Measurements from ENCODE around the gene HECTD2. TPM values are rescaled to one million over a fixed set of nuclear protein-coding genes. Genes with fewer than 3 reads are reported as not detected.
"Not testable (repeated sequence)": the region's sequence is repeated elsewhere in the genome, so short reads cannot be mapped to it uniquely, and the experiment has no call there.

The HECTD2 gene
- total RNA-seq, 2 donors from 2014 or later, result 2.5 to 5.6 TPM

DNA sequence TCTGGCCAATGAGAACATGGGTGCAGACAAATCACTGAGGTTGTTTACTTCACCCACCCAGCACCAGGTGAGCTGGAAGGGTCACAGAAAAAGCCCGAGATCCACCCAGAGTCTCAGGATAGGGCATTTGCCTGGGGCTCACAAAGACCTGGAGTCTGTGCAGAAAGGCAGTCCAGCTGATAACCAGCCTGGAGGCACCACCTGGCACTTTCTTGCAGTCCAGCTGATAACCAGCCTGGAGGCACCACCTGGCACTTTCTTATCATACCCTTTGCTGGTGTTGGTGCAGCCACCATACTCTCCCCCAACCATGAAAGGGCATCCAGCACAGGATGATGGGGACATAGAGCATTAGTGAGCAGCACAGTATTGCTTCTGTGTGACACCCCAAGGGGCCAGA, 118.6 kb downstream of the HECTD2 start:
- H3K9me3 ChIP-seq, result no peaks in the 10 kb centered on the region
- DNase-seq, result no peak
- H3K4me3 ChIP-seq, result no peak overlapping the region
- H3K27ac ChIP-seq, result no peak overlapping the region
- no peaks in the 10 kb centered on the region for H3K36me3 ChIP-seq
- intact Hi-C loops (cut with DNase I), result no loop called here
- no peaks in the 10 kb centered on the region for H3K4me1 ChIP-seq
- H3K9ac ChIP-seq (ENCODE audit: low read depth in 2 of 2, low read length in 2 of 2), result no peak overlapping the region
- H3K27me3 ChIP-seq, result no peaks in the 10 kb centered on the region
- TF ChIP-seq, protein P1, sequence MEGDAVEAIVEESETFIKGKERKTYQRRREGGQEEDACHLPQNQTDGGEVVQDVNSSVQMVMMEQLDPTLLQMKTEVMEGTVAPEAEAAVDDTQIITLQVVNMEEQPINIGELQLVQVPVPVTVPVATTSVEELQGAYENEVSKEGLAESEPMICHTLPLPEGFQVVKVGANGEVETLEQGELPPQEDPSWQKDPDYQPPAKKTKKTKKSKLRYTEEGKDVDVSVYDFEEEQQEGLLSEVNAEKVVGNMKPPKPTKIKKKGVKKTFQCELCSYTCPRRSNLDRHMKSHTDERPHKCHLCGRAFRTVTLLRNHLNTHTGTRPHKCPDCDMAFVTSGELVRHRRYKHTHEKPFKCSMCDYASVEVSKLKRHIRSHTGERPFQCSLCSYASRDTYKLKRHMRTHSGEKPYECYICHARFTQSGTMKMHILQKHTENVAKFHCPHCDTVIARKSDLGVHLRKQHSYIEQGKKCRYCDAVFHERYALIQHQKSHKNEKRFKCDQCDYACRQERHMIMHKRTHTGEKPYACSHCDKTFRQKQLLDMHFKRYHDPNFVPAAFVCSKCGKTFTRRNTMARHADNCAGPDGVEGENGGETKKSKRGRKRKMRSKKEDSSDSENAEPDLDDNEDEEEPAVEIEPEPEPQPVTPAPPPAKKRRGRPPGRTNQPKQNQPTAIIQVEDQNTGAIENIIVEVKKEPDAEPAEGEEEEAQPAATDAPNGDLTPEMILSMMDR (IDR thresholded peaks at IDR 0.05), result no peak

GRCh38 chr10:91534789-91535188, 124.6 kb downstream of the HECTD2 start:
- H3K9ac ChIP-seq (ENCODE audit: low read depth in 2 of 2, low read length in 2 of 2); H3K4me1 ChIP-seq; H3K27ac ChIP-seq; H3K4me3 ChIP-seq; H3K27me3 ChIP-seq; H3K9me3 ChIP-seq; H3K36me3 ChIP-seq; intact Hi-C loops (cut with DNase I); DNase-seq: not testable (repeated sequence)

- TF ChIP-seq, protein P1 (IDR thresholded peaks at IDR 0.05), result no peak
- H3K4me3 ChIP-seq, result no peak overlapping the region
- H3K9me3 ChIP-seq, result no peaks in the 10 kb centered on the region
- no peak overlapping the region for H3K27ac ChIP-seq
- intact Hi-C loops (cut with DNase I), result no loop called here
- no peaks in the 10 kb centered on the region for H3K27me3 ChIP-seq
- H3K36me3 ChIP-seq, result no peaks in the 10 kb centered on the region
- DNase-seq, result peak; percentile 34
- no peaks in the 10 kb centered on the region for H3K4me1 ChIP-seq
- H3K9ac ChIP-seq (ENCODE audit: low read depth in 2 of 2, low read length in 2 of 2), result no peak overlapping the region
These were observed 126.0 kb downstream of the HECTD2 start for GRCh38 chr10:91536111-91536510.

GRCh38 chr10:91536733-91537132, 126.6 kb downstream of the HECTD2 start:
- TF ChIP-seq, protein P1 (IDR thresholded peaks at IDR 0.05), result no peak
- Histone ChIP-seq H3K9ac (ENCODE audit: low read depth in 2 of 2, low read length in 2 of 2) (no peak overlapping the region), H3K36me3 (no peaks in the 10 kb centered on the region), H3K27ac (no peak overlapping the region), H3K27me3 (no peaks in the 10 kb centered on the region), H3K9me3 (no peaks in the 10 kb centered on the region), H3K4me1 (no peaks in the 10 kb centered on the region), H3K4me3 (no peak overlapping the region)
- intact Hi-C loops (cut with DNase I), result no loop called here
- DNase-seq, result no peak

DNA sequence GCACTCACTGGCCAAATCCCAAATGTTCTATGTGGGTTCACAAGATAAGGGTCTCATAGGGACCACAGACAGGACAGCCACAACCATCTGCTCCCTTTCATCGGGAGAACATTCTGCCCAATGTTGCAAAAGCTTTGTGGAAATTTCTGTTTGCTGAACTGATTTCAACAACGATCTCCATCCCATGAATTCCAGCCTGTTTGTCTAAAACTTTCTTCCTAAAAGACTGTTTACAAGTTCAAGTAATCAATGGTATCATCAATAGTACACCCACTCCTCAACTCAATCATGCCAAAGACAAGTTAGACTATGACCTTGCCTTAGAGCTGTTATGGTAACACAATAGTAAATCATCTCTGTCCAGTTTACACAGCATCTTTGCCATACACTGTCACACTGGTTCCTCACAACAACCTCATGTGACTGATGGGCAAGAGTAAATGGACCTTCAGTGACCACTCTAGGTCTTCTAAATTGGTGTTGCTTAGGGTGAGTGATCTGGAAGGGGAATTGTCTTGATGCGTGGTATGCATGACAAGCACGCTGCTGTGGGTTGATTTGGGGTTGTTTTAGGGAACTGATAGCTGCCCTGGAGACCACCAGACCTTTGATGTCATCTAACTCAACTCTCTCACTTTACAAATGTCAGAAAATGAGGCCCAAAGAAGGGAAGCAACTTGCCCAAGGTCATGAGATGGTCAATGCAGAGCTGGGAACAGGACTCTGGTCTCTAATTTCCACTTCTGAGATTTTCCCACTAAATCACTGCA, 127.7 kb downstream of the HECTD2 start:
- no peak overlapping the region for H3K27ac ChIP-seq
- DNase-seq, result no peak
- TF ChIP-seq, protein P1 (IDR thresholded peaks at IDR 0.05), result no peak
- H3K4me3 ChIP-seq, result no peak overlapping the region
- no peaks in the 10 kb centered on the region for H3K27me3 ChIP-seq
- intact Hi-C loops (cut with DNase I), result no loop called here
- no peaks in the 10 kb centered on the region for H3K4me1 ChIP-seq
- no peak overlapping the region for H3K9ac ChIP-seq (ENCODE audit: low read depth in 2 of 2, low read length in 2 of 2)
- no peaks in the 10 kb centered on the region for H3K36me3 ChIP-seq
- no peaks in the 10 kb centered on the region for H3K9me3 ChIP-seq

- DNase-seq, result no peak
- intact Hi-C loops (cut with DNase I), result no loop called here
- H3K27me3 ChIP-seq, result no peaks in the 10 kb centered on the region
- H3K9ac ChIP-seq (ENCODE audit: low read depth in 2 of 2, low read length in 2 of 2), result no peak overlapping the region
- TF ChIP-seq, protein P1 (IDR thresholded peaks at IDR 0.05), result no peak
- H3K4me3 ChIP-seq, result no peak overlapping the region
- no peaks in the 10 kb centered on the region for H3K4me1 ChIP-seq
- H3K9me3 ChIP-seq, result no peaks in the 10 kb centered on the region
- H3K36me3 ChIP-seq, result no peaks in the 10 kb centered on the region
- no peak overlapping the region for H3K27ac ChIP-seq
These were observed 129.8 kb downstream of the HECTD2 start for GRCh38 chr10:91539930-91540329.

Measured in colonic mucosa (tissue), 4 donors.